Nephron (organoid): ENCODE measurements around the gene GPD2.
"Not testable (repeated sequence)": the region's sequence is repeated elsewhere in the genome, so short reads cannot be mapped to it uniquely, and the experiment has no call there.

Experiments
- H3K27ac Mint-ChIP-seq, 3 experiments: 2 replicates each; pipeline ENCODE4 v1.8.0; 2020; ENCODE audit warnings: mixed read lengths in 3 of 3, mild to moderate bottlenecking in 2 of 3, moderate library complexity in 1 of 3
- H3K27me3 Mint-ChIP-seq: 2 replicates; pipeline ENCODE4 v1.8.0; 2021; ENCODE audit warnings: low read depth, mild to moderate bottlenecking, moderate library complexity, mixed read lengths
- H3K36me3 Mint-ChIP-seq: 2 replicates; pipeline ENCODE4 v1.8.0; 2020; ENCODE audit warnings: low read depth, mixed read lengths
- H3K4me1 Mint-ChIP-seq: 2 replicates; pipeline ENCODE4 v1.8.0; 2020; ENCODE audit warnings: mixed read lengths
- H3K4me3 Mint-ChIP-seq, 3 experiments: 2 replicates each; pipeline ENCODE4 v1.8.0; 2020; ENCODE audit warnings: mild to moderate bottlenecking in 3 of 3, mixed read lengths in 3 of 3, moderate library complexity in 2 of 3
- H3K9me3 Mint-ChIP-seq: 2 replicates; pipeline ENCODE4 v1.8.0; 2020; ENCODE audit warnings: mixed read lengths
- TF ChIP-seq, protein P1 (sequence below), 3 experiments: fragments of 200-600 bp; sonication (generic); IDR thresholded peaks; one replicate each; pipeline ENCODE4 v1.5.0; 2021; ENCODE audit warnings: antibody characterized with exemption in 3 of 3; ENCODE audit not compliant: unreplicated experiment in 3 of 3

GPD2 gene

DNA sequence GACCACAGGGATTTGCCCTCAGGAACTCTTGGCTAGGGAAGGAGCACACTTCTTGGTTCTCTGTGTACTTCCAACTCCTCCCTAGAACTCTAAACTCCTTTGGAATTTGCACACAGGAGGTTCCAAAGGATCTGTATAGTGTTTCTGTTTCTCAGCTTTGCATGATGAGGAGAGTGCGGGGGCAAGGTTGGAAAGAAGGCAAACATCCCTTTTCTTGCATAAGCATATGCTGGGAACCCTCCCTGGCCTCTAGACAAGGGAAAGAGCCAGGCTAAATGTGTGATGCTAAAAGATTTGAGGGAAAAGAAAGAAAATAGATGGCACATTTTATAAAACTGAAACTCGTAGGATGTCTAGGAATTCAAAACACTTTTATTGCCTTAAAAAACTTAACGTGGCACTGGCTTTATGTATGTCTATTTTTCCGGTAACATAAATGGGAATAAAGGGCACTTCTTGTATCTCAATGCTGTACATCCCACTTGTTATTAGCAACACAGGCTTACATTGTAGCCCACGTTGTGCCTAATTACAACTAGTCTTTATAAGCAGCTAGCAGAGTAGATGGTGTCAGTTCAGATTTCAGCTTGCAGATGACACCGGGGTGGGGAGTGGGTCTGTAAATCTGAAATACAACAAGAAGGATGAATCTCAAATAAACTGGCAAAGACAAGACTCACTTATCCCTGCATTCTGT, 165.8 kb downstream of the GPD2 start:
- TF ChIP-seq, protein P1, sequence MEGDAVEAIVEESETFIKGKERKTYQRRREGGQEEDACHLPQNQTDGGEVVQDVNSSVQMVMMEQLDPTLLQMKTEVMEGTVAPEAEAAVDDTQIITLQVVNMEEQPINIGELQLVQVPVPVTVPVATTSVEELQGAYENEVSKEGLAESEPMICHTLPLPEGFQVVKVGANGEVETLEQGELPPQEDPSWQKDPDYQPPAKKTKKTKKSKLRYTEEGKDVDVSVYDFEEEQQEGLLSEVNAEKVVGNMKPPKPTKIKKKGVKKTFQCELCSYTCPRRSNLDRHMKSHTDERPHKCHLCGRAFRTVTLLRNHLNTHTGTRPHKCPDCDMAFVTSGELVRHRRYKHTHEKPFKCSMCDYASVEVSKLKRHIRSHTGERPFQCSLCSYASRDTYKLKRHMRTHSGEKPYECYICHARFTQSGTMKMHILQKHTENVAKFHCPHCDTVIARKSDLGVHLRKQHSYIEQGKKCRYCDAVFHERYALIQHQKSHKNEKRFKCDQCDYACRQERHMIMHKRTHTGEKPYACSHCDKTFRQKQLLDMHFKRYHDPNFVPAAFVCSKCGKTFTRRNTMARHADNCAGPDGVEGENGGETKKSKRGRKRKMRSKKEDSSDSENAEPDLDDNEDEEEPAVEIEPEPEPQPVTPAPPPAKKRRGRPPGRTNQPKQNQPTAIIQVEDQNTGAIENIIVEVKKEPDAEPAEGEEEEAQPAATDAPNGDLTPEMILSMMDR (IDR thresholded peaks at IDR 0.05; ENCODE audit: unreplicated experiment in 3 of 3): no peak
- Mint-ChIP-seq H3K9me3 (no peaks in the 10 kb centered on the region), H3K27me3 (no peaks in the 10 kb centered on the region), H3K27ac (no peak overlapping the region), H3K4me1 (no peaks in the 10 kb centered on the region), H3K4me3 (no peak overlapping the region), H3K36me3 (no peaks in the 10 kb centered on the region)

DNA sequence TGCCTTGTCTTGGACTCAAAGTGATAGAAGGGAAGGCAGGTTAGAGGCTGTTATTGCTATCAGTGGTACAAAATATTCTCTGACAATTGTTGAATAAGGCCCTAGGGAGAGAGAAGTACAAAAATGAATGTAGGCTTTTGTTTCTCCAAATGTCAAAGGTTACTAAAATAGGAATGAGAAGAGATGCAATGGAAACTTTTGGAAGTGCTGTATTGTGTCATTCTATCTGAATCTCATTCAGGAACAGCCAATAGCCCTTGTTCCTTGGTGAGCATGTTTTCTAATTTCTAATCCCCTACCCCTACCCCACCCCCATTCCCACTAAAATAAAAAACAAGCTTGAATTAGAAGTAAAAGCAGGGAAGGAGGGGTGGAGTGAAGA, 166.4 kb downstream of the GPD2 start:
- Mint-ChIP-seq H3K36me3 (no peaks in the 10 kb centered on the region), H3K9me3 (no peaks in the 10 kb centered on the region), H3K27ac (no peak overlapping the region), H3K27me3 (no peaks in the 10 kb centered on the region), H3K4me1 (no peaks in the 10 kb centered on the region), H3K4me3 (no peak overlapping the region)
- TF ChIP-seq, protein P1 (IDR thresholded peaks at IDR 0.05; ENCODE audit: unreplicated experiment in 3 of 3): no peak

DNA sequence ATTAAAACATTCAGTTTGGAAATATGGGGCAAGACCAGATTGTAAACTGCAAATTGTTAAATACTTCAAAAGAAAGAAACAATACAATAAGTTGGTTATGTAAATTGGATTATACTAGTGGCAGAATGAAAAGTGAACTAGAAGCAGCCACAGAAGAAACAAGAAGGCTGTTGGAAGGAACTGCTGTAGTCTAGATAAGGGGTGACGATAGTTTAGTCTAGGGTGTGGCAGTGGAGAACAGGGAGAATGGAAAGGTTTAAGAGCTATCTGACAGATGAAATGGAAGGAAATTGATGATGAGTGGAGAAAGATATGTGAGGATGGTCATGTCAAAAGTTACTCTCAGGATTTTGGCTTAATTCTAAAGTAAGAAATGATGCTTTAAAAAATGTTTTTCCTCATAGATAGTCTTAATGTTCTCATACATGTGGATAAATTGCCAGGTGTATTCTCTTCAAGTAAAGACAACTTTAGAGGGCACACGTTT, 179.7 kb downstream of the GPD2 start:
- no peak overlapping the region for H3K27ac Mint-ChIP-seq
- H3K36me3 Mint-ChIP-seq: no peaks in the 10 kb centered on the region
- H3K4me3 Mint-ChIP-seq: no peak overlapping the region
- H3K27me3 Mint-ChIP-seq: no peaks in the 10 kb centered on the region
- H3K9me3 Mint-ChIP-seq: no peaks in the 10 kb centered on the region
- TF ChIP-seq, protein P1 (IDR thresholded peaks at IDR 0.05; ENCODE audit: unreplicated experiment in 3 of 3): no peak
- H3K4me1 Mint-ChIP-seq: no peaks in the 10 kb centered on the region

DNA sequence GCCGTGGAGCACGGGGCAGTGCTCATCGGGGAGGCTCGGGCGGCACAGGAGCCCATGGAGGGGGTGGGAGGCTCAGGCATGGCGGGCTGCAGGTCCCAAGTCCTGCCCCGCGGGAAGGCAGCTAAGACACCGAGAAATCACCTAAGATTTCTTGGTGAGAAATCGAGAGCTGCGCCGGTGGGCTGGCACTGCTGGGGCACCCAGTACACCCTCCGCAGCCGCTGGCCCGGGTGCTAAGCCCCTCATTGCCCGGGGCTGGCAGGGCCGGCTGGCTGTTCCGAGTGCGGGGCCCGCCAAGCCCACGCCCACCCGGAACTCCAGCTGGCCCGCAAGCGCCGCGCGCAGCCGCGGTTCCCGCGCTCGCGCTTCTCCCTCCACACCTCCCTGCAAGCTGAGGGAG, 181.9 kb downstream of the GPD2 start:
- not testable (repeated sequence) for H3K9me3 Mint-ChIP-seq, H3K27me3 Mint-ChIP-seq, H3K27ac Mint-ChIP-seq, H3K4me1 Mint-ChIP-seq, H3K36me3 Mint-ChIP-seq, H3K4me3 Mint-ChIP-seq

DNA sequence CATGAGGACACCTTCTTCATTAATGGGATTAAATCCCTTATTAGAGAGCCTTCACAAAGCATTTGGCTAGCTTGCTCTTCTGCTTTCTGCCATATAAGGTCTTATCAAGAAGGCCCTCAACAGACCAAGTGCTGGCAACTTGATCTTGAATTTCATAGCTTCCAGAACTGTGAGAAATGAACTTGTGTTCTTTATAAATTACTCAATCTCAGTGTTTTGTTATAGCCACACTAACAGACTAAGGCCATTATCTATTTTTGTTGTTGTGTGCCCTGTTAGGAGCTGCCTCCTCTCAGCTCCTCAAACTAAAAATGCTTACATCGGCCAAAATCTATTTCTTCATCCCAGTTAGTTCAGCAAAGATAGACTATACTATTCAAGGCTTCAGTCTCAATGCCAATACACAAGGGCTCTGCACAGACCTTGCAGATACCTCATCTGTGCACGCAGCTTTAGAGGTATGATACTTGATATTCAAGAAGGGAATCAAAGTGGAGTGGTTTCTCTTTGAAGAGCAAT, 182.9 kb downstream of the GPD2 start:
- no peak overlapping the region for H3K4me3 Mint-ChIP-seq
- no peaks in the 10 kb centered on the region for H3K27me3 Mint-ChIP-seq
- no peaks in the 10 kb centered on the region for H3K36me3 Mint-ChIP-seq
- H3K27ac Mint-ChIP-seq: no peak overlapping the region
- H3K4me1 Mint-ChIP-seq: no peaks in the 10 kb centered on the region
- H3K9me3 Mint-ChIP-seq: no peaks in the 10 kb centered on the region
- TF ChIP-seq, protein P1 (IDR thresholded peaks at IDR 0.05; ENCODE audit: unreplicated experiment in 3 of 3): no peak

DNA sequence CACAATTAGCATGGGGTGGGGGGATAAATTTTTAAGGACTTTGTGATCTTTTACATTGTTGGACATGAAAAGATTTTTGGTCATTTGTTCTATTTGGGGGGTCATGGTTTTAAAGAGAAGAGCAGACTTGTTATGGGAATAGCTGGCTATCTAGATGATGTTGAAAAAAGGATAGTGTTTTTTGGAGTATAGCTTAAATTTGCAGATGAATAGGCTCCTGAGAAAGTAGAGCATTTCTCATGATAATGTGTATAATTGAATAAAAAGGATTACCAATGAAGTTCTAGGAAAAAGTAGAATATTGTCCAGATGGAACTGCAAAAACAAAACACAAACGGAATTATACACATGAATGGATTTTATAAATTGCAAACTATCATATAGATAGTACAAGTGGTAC, 186.3 kb downstream of the GPD2 start:
- H3K36me3 Mint-ChIP-seq: no peaks in the 10 kb centered on the region
- no peak overlapping the region for H3K4me3 Mint-ChIP-seq
- H3K27me3 Mint-ChIP-seq: no peaks in the 10 kb centered on the region
- TF ChIP-seq, protein P1 (IDR thresholded peaks at IDR 0.05; ENCODE audit: unreplicated experiment in 3 of 3): no peak
- no peaks in the 10 kb centered on the region for H3K9me3 Mint-ChIP-seq
- H3K4me1 Mint-ChIP-seq: no peaks in the 10 kb centered on the region
- H3K27ac Mint-ChIP-seq: no peak overlapping the region
